LNCaP clone FGC (cell line): Measurements from ENCODE around the gene RPL36AL.
A peak's percentile ranks its signal among the peaks of the same experiment; 100 is the strongest.
"Not testable (repeated sequence)": the region's sequence is repeated elsewhere in the genome, so short reads cannot be mapped to it uniquely, and the experiment has no call there.

Experiments used
- DNase-seq: peaks from one replicate; pipeline ENCODE4 v3.0.0-alpha.2; 2011; ENCODE audit warnings: low read depth
- H3K4me3 ChIP-seq: 2 replicates; pipeline ENCODE4 v1.5.1; 2011; ENCODE audit warnings: mild to moderate bottlenecking, low read depth, low read length, control low read depth
- TF ChIP-seq, protein P1 (sequence below): IDR thresholded peaks from 2 replicates; pipeline ENCODE4 v1.5.1; 2012; ENCODE audit warnings: mild to moderate bottlenecking; ENCODE audit not compliant: control insufficient read depth, insufficient read depth; ENCODE audit errors: extremely low read depth

RPL36AL gene

DNA sequence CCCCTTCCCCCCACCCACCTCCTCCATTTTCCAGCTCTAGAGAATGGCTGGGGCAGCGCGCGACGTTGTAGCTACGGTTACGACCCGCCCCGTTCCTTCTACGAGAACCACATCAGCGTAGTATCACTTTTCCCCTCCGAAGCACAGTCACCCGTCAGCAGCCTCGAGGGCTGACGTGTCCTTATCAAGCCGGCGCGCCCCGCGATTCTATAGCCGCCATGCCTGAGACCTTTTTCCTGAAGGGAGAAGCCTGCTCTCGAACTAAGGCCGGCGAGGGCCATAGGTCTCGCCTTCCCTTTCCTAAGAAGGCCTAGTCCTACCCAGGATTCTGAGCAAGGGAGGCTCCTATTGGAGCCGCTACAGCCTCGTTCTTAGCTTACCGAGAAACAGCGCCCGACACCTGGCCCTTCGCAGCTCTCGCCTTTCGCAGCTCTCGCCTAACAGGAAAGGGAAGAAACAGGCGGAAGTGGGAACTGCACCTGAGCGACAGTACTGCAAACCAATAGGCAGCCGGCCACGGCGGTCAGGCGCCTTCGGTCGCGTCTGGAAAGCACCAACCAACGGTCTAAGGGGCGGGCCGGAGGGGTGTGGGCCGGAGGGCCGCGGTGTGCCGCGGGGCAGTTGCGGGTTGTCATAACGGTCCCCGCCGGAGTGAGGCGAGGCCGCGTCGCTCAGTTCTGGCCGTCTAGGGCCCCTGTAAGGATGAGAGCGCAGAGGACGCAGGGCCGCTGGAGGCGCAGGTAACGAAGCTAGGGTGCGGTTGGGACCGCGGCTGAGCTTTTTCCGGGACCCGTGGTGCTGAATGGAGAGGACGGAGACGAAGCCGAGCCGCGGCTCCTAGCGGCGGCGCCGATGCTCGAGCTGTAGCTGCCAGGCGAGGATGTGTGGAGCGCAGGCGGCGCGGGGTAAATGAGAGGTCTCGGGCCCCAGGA is at the start of gene RPL36AL, which contains the start of gene MGAT2:
RPL36AL (minus strand) TSS at position 445 of the 932 bp plus-strand sequence. CDS start 1,522 bp downstream, outside the sequence.
MGAT2 (plus strand) TSS at position 618 of the 932 bp plus-strand sequence. CDS start 470 bp downstream, outside the sequence.
- DNase-seq = peak; percentile 97
- H3K4me3 ChIP-seq = peak within 1 kb of the TSS; percentile 77
- TF ChIP-seq, protein P1, sequence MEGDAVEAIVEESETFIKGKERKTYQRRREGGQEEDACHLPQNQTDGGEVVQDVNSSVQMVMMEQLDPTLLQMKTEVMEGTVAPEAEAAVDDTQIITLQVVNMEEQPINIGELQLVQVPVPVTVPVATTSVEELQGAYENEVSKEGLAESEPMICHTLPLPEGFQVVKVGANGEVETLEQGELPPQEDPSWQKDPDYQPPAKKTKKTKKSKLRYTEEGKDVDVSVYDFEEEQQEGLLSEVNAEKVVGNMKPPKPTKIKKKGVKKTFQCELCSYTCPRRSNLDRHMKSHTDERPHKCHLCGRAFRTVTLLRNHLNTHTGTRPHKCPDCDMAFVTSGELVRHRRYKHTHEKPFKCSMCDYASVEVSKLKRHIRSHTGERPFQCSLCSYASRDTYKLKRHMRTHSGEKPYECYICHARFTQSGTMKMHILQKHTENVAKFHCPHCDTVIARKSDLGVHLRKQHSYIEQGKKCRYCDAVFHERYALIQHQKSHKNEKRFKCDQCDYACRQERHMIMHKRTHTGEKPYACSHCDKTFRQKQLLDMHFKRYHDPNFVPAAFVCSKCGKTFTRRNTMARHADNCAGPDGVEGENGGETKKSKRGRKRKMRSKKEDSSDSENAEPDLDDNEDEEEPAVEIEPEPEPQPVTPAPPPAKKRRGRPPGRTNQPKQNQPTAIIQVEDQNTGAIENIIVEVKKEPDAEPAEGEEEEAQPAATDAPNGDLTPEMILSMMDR = 0 out of 2 replicates have a peak, but pooled peaks have one; percentile 18

DNA sequence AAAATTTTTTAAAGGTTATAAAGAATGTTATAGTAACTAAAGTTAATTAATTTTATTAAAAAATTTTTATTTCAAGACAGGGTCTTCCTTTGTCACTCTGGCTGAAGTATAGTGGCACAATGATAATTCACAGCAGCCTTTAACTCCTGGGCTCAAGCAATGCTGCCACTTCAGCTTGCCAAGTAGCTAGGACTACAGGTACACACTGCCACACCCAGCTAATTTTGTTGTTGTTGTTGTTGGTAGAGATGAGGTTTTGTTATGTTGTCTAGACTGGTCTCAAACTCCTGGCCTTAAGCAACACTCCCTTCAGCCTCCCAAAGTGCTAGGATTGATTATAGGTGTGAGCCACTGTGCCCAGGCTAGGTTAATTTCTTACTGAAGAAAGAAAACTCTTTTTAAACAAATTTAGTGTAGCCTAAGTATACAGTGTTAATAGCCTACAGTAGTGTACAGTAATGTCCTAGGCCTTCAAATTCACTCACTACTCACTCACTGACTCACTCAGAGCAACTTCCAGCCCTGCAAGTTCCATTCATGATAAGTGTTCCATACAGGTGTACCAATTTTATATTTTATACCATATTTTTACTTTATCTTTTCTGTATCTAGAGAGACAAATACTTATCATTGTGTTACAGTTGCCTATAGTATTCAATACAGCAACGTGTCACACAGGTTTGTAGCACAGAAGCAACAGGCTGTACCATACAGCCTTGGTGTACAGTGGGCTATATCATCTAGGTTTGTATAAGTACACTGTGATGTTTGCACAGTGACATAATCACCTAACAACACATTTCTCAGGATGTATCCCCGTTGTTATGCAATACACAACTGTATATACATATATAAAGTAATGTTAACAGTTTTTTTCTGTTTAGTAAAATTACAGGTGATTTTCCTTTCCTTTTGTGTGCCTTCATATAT is 39.4 kb upstream of the RPL36AL start:
- TF ChIP-seq, protein P1 = no peak
- H3K4me3 ChIP-seq = no peak overlapping the region
- DNase-seq = peak; percentile 62

DNA sequence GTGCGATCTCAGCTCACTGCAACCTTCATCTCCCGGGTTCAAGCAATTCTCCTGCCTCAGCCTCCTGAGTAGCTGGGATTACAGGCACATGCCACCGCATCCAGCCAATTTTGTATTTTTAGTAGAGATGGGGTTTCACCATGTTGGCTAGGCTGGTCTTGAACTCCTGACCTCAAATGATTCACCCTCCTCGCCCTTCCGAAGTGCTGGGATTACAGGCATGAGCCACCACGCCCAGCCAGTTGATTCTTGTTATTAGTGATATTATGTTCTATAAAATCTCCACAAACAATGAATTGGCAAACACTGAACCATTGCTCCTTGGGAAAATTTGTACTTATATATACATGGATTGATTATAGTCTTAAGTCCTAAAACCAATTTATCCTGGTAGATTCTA is 37.1 kb upstream of the RPL36AL start:
- not testable (repeated sequence) for H3K4me3 ChIP-seq, DNase-seq

DNA sequence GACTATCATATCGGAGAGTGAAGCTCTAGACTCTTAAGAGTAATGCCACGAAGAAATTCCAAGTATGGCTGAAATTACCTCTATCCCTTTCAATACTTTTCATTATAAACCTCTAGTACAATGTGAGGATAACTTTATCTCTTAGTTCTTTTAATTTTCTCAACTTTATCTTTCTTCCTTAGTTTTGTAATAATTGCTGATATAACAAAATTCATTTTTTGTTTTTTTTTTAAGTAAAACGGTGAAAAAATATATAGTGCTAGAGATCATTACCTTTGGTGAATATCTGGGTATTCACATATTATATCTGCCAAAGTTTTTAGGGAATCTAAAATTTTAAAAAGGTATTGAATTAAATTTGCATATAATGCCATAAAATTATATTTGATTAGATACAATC is 34.1 kb upstream of the RPL36AL start:
- TF ChIP-seq, protein P1 = no peak
- no peak for DNase-seq
- no peak overlapping the region for H3K4me3 ChIP-seq

DNA sequence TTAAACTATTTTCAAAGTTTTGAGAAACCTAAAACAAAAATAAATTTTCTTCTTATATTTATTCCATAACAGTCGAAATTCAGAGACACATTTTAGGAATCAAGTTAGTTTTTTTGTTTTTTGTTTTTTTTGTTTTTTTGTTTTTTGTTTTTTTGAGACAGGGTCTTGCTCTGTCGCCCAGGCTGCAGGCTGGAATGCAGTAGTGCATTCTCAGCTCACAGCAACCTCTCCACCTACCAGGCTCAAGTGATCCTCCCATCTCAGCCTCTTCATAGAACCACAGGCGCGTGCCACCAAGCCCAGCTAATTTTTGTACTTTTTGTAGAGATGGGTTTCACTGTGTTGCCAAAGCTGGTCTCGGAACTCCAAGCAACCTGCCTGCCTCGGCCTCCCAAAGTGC is 33.1 kb upstream of the RPL36AL start:
- no peak for DNase-seq
- no peak overlapping the region for H3K4me3 ChIP-seq
- TF ChIP-seq, protein P1 = no peak

DNA sequence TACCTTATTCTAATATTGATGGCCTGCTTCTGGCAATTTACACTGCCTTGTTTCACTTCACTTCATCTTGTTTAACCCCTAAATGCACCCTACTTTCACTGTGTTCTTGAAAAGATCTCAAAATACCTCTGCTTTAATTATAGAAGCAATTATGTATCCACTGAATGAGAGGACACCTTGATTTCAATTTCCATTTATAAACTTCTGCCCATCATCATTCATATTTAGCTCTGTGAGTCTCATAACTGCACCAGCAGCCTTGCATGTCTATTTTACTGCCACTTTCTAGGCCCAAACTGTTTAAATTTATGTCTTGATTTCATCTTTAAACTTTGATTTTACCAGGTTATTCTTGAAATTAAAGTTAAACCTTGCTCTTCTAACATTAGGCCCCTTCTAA is 21.7 kb upstream of the RPL36AL start:
- no peak overlapping the region for H3K4me3 ChIP-seq
- TF ChIP-seq, protein P1 = no peak
- DNase-seq = no peak

DNA sequence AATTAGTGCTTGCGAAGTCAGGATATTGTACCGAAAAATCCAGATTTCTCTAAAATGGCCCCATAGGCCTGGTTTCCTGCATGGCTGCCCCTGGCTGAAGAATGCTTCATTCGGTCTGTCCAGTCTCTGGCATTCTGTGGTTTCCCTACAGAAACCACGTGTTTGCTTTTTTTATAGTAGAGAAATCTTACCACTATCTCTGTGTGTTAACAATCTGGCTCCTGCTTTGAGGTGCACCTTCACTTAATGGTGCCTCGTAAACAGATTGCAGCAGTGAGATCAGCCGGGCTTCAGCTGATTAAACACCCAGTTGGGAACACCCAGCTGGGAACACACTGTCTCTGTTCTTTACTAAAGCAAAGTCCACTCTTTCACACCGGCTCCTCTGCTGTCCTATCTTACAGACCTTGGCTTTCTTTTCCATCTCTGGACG is 21.3 kb upstream of the RPL36AL start:
- TF ChIP-seq, protein P1 = no peak
- DNase-seq = peak; percentile 97
- no peak overlapping the region for H3K4me3 ChIP-seq
